Right lobe of liver (tissue), 4 donors: ENCODE results near the gene PCDHA1.

Source experiments
- CTCF ChIP-seq, 4 donors: fragments of 200-600 bp in 3 of 4; fragments of 450-650 bp in 1 of 4; IDR thresholded peaks; one replicate each; pipeline versions ENCODE4 v1.5.1 to v1.8.0; 2016 to 2022; ENCODE audit warnings: antibody characterized with exemption in 4 of 4, mild to moderate bottlenecking in 2 of 4
- POLR2A ChIP-seq: fragments of 450-650 bp; IDR thresholded peaks from one replicate; pipeline ENCODE4 v1.6.1; 2017; ENCODE audit warnings: antibody characterized with exemption, mild to moderate bottlenecking
- donor health status: DM: no; HTN: no; CAD: no.
- donor health status: DM: no; HTN: no; CAD: no.
- donor health status: DM: no; HTN: yes; CAD: no.

- TF ChIP-seq CTCF (IDR thresholded peaks at IDR 0.05): no peak
- no peak for TF ChIP-seq POLR2A
Observed at GRCh38 chr5:141003791-141004611, 218.1 kb downstream of the PCDHA1 start.
